ENCODE data around the gene DAB2IP. TPM values are rescaled to one million over a fixed set of nuclear protein-coding genes. Genes with fewer than 3 reads are reported as not detected.
A peak's percentile ranks its signal among the peaks of the same experiment; 100 is the strongest.

The DAB2IP gene
- polyA plus RNA-seq, 1 donor (not counting 4 experiments of a cell fraction or from before 2014, with no cell fraction given) = 28.6 TPM

DNA sequence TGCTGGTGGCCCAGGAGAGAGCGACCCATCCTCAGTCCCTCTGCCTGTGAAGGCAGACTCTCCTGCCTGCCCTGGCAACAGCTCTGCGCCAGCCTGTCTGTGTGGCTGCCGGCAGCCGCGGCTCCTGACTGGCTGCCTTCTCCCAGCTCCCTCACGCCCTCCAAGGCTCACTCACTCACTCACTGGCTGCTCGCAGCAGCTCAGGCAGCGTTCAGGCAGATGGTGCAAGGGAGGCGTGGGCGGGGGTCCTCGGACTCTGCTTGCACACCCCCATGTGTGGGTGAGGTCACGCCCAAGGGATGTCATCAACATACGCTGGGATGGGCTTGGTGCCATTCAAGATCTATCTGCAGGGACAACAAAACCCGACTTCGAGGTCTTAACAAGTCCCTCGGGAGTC is 66.7 kb downstream of the DAB2IP start:
- Histone ChIP-seq H3K4me3 (ENCODE audit: control insufficient read depth in 2 of 3, extremely low read depth in 1 of 3, insufficient read depth in 2 of 3, low read depth in 1 of 3, low read length in 3 of 3) (no peak overlapping the region), H3K4me2 (ENCODE audit: control insufficient read depth, extremely low read depth, insufficient read depth, low read depth, low read length) (peak overlapping the region; percentile 64), H3K9me1 (ENCODE audit: control insufficient read depth, extremely low read depth, insufficient read depth, low read length) (peaks cover 15% of the 10 kb centered on the region), H3K9me3 (ENCODE audit: control insufficient read depth, low read depth, low read length) (no peaks in the 10 kb centered on the region), H2AFZ (ENCODE audit: control insufficient read depth, low read length) (no peak overlapping the region), H3K36me3 (ENCODE audit: control insufficient read depth in 2 of 2, extremely low read depth in 1 of 2, insufficient read depth in 2 of 2, low read length in 2 of 2) (peaks cover 4 to 9% of the 10 kb centered on the region in 2 experiments), H3K27me3 (ENCODE audit: control insufficient read depth, extremely low read depth, insufficient read depth, low read length) (no peaks in the 10 kb centered on the region), H3K79me2 (ENCODE audit: control insufficient read depth, insufficient read depth, low read length) (peaks cover 83% of the 10 kb centered on the region), H3K27ac (ENCODE audit: control insufficient read depth, insufficient read depth, low read length) (peak overlapping the region; percentile 73), H4K20me1 (ENCODE audit: control insufficient read depth, extremely low read depth, insufficient read depth, low read length) (peaks cover 11% of the 10 kb centered on the region), H3K9ac (ENCODE audit: control insufficient read depth, extremely low read depth, insufficient read depth, low read length) (peak overlapping the region; percentile 61), H3K4me1 (ENCODE audit: control insufficient read depth, extremely low read depth, insufficient read depth, low read length) (peaks cover 57% of the 10 kb centered on the region)
- TF ChIP-seq EZH2 (IDR thresholded peaks at IDR 0.05; ENCODE audit: low read length) = no peak
- TF ChIP-seq, protein P1, sequence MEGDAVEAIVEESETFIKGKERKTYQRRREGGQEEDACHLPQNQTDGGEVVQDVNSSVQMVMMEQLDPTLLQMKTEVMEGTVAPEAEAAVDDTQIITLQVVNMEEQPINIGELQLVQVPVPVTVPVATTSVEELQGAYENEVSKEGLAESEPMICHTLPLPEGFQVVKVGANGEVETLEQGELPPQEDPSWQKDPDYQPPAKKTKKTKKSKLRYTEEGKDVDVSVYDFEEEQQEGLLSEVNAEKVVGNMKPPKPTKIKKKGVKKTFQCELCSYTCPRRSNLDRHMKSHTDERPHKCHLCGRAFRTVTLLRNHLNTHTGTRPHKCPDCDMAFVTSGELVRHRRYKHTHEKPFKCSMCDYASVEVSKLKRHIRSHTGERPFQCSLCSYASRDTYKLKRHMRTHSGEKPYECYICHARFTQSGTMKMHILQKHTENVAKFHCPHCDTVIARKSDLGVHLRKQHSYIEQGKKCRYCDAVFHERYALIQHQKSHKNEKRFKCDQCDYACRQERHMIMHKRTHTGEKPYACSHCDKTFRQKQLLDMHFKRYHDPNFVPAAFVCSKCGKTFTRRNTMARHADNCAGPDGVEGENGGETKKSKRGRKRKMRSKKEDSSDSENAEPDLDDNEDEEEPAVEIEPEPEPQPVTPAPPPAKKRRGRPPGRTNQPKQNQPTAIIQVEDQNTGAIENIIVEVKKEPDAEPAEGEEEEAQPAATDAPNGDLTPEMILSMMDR (optimal IDR thresholded peaks at IDR 0.05 in 1 of 3, IDR thresholded peaks at IDR 0.05 in 1 of 3, conservative IDR thresholded peaks at IDR 0.05 in 1 of 3; ENCODE audit: extremely low read depth in 1 of 3, insufficient read depth in 2 of 3, low read length in 3 of 3) = no peak
- DNase-seq (ENCODE audit: low read depth, low spot score) = no peak
- dilution Hi-C loops (cut with MboI; ENCODE audit: extremely low pct_ligation_motif_present, low sequenced_read_pairs) = no loop called here
- peak; percentile 48 for FAIRE-seq

DNA sequence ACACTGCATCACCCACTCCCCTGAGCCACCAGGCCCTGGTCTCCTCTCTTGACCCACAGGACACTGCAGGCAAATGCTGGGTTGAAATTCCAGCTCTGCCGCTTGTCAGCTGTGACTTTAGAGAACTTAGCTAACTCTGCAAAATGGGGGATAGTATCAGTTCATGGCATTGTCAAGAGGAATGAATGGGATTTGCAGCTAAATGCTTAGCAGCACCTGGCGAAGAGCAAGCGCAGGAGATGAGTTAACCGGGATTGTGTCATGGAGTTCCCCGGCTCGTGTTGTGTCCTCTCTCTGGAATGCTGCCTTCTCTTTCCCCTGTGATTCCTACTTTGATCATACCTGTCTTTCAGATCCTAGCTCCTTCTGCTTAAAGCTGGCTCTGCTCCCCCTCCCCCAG is 67.1 kb downstream of the DAB2IP start:
- H3K27ac ChIP-seq (ENCODE audit: control insufficient read depth, insufficient read depth, low read length) = peak overlapping the region; percentile 73
- no peak overlapping the region for H3K4me3 ChIP-seq (ENCODE audit: control insufficient read depth in 2 of 3, extremely low read depth in 1 of 3, insufficient read depth in 2 of 3, low read depth in 1 of 3, low read length in 3 of 3)
- peaks cover 59% of the 10 kb centered on the region for H3K4me1 ChIP-seq (ENCODE audit: control insufficient read depth, extremely low read depth, insufficient read depth, low read length)
- no peaks in the 10 kb centered on the region for H3K27me3 ChIP-seq (ENCODE audit: control insufficient read depth, extremely low read depth, insufficient read depth, low read length)
- dilution Hi-C loops (cut with MboI; ENCODE audit: extremely low pct_ligation_motif_present, low sequenced_read_pairs) = no loop called here
- no peak overlapping the region for H2AFZ ChIP-seq (ENCODE audit: control insufficient read depth, low read length)
- H3K36me3 ChIP-seq (ENCODE audit: control insufficient read depth in 2 of 2, extremely low read depth in 1 of 2, insufficient read depth in 2 of 2, low read length in 2 of 2) = peaks cover under 1 to 13% of the 10 kb centered on the region in 2 experiments
- H3K9me1 ChIP-seq (ENCODE audit: control insufficient read depth, extremely low read depth, insufficient read depth, low read length) = peaks cover 15% of the 10 kb centered on the region
- H3K9ac ChIP-seq (ENCODE audit: control insufficient read depth, extremely low read depth, insufficient read depth, low read length) = peak overlapping the region; percentile 61
- peaks cover 14% of the 10 kb centered on the region for H4K20me1 ChIP-seq (ENCODE audit: control insufficient read depth, extremely low read depth, insufficient read depth, low read length)
- peaks cover 83% of the 10 kb centered on the region for H3K79me2 ChIP-seq (ENCODE audit: control insufficient read depth, insufficient read depth, low read length)
- FAIRE-seq (peak; percentile 97), DNase-seq (ENCODE audit: low read depth, low spot score) (no peak)
- no peaks in the 10 kb centered on the region for H3K9me3 ChIP-seq (ENCODE audit: control insufficient read depth, low read depth, low read length)
- peak overlapping the region; percentile 64 for H3K4me2 ChIP-seq (ENCODE audit: control insufficient read depth, extremely low read depth, insufficient read depth, low read depth, low read length)
- TF ChIP-seq, protein P1 (optimal IDR thresholded peaks at IDR 0.05 in 1 of 3, IDR thresholded peaks at IDR 0.05 in 1 of 3, conservative IDR thresholded peaks at IDR 0.05 in 1 of 3; ENCODE audit: extremely low read depth in 1 of 3, insufficient read depth in 2 of 3, low read length in 3 of 3) = no peak
- TF ChIP-seq EZH2 (IDR thresholded peaks at IDR 0.05; ENCODE audit: low read length) = no peak
